Stimulated activated CD8-positive, alpha-beta memory T cell treated with anti-CD3 and anti-CD28 coated beads, Interleukin-2, amount 100 ng/mL, for 1 hour (primary cell): ENCODE measurements around the gene HSPA1A.

Source experiments
- DNase-seq, 2 donors: peaks; one replicate each; pipeline ENCODE4 v3.0.0-alpha.2; 2020; ENCODE audit warnings: low read depth in 2 of 2

Gene HSPA1A

GRCh38 chr6:31865205-31866118 lies 50.1 kb downstream of the HSPA1A start:
- DNase-seq: no peak
